Amniotic epithelial cell (primary cell): Measurements from ENCODE around the gene PTPN3.

Experiments used
- DNase-seq: peaks from one replicate; pipeline ENCODE4 v3.0.0-alpha.2; 2010; ENCODE audit warnings: low read depth

Gene PTPN3

GRCh38 chr9:109477258-109478050, 20.7 kb downstream of the PTPN3 start:
- DNase-seq, result no peak

DNA sequence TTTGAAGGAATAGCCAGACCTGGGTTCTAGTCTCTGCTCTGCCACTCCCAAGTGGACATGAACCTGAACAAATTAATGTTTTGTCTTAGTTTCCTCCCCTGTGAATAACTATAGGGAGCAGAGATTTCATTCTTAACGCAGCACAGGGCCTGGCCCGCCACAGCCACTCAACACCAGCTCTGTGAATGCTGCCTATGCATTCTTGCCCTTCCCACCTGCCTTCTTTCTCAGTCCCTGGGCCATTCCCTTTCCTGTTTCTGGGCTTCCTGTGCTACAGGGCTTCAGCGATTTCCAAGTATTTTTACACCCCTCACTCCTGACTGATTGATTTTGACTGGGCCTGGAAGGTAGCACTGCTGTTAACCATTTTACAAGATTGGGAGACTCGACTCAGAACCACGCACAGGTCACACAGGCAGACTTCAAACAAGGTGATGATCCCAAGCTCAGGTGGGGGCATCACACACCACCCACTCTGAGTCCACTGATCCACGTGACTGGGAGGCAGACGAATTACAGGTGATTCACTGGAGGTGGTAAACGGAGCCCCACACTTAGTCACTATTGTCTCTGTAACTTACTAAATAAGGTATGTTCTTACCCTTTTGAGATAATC, 21.4 kb downstream of the PTPN3 start:
- no peak for DNase-seq

DNA sequence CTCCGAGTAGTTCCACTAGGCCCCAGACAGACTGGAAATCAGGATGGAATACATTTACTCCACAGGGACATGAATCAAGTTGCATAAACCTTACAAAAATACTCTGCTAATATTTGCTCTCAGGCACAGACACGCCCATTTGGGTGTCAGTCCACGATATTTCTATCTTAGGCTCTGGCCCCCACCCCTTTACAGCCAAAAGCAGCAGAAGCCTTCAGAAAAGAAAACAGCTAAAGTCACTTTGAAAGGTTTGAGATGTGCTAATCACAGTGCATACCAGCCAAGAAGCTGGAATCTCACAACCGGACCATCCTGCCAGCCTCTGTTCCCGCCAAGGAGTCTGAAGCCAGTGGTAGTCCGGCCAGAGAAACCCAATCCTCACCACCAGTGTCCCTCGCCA, 22.6 kb downstream of the PTPN3 start:
- no peak for DNase-seq

- DNase-seq, result no peak
These were observed 23.2 kb downstream of the PTPN3 start for GRCh38 chr9:109474944-109475343.

- no peak for DNase-seq
These were observed 23.9 kb downstream of the PTPN3 start for GRCh38 chr9:109474170-109474569.

DNA sequence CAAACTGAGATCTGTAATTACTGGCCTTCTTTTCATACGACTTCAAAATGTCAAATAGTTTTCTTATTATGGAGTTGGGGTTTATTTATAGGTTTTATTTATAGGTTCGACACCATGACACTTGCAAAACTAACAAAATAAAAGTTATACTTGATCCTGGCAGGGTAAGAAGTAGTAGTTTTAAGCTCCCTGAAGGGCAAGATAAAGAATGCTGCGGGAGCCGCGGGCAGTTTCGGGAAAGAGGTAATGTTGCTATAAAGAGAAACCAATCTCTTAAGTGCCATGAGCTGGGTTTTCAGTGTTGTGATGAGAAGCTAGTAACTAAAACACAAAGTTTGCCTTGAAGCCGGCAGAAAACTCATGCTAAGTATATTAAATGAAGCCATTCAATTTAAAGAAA, 24.8 kb downstream of the PTPN3 start:
- no peak for DNase-seq

GRCh38 chr9:109471475-109472393, 26.4 kb downstream of the PTPN3 start:
- peak; percentile 21 for DNase-seq

GRCh38 chr9:109469646-109470358, 28.3 kb downstream of the PTPN3 start:
- peak; percentile 72 for DNase-seq

- DNase-seq, result no peak
These were observed 29.2 kb downstream of the PTPN3 start for GRCh38 chr9:109468927-109469326.

DNA sequence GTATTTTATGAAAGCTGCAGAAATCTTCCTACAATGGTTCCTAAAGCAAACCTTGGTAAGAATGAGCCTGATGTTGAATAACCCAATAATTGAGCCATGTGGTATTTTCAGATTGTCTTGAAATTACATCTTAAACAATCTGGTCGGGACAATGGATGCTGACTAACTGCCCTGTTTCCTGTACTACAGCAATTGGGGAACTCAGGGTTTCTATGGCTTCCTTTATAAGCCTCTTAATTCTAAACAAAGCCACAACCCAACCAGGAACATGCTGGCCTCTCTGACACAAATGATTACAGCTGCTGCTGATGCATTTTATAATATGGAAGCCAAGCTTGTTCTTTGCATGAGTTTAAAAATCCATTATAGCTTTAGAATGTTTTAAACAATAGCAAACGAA, 30.2 kb downstream of the PTPN3 start:
- DNase-seq, result no peak

DNA sequence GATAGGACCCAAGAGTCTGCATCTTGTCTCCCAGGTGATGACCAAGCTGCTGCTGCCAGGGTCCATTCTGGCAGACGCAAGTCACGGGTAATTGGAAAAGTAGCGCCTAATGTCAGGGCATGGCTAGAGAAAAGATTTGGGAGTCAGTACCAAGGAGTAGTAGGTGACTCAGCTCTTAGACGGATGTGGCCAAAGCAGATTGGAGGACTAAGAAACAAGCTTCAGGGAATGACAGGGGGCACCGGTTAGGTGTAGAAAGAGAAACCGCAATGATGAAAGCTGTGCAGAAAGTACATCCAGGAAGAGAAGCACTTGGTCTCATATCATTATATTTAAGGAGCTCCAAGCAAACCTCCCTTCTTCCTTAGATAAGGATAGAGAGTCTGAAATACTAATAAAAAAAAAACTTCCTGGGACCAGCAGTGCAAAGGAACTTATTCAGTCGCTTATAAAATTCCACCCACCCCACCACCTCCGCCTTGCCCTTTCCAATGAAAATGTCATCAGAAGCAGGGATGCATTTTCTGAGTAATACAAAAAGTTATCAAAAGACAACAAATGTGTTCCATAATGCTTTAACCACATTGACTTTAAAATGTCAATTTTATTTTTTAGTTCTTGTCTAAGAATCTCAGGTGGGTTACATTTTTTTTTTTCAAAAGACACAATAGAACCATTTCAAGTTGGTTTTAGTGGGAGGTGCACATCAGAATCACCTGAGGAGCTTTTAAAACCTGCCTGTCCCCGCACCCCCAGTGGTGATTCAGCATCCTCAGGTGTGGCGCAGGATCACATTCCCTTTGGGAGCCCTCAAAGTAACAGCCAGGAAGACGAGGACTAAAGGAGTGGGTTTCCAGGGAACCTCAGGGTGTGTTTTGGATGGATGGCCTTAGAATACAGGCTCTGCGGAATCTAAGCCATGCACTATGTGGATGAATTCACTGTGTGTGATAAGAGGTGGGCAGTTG, 31.2 kb downstream of the PTPN3 start:
- no peak for DNase-seq

- DNase-seq, result peak; percentile 54
These were observed 34.0 kb downstream of the PTPN3 start for GRCh38 chr9:109463924-109464625.

GRCh38 chr9:109460576-109460975, 37.5 kb downstream of the PTPN3 start:
- no peak for DNase-seq

GRCh38 chr9:109459423-109459822, 38.7 kb downstream of the PTPN3 start:
- no peak for DNase-seq

DNA sequence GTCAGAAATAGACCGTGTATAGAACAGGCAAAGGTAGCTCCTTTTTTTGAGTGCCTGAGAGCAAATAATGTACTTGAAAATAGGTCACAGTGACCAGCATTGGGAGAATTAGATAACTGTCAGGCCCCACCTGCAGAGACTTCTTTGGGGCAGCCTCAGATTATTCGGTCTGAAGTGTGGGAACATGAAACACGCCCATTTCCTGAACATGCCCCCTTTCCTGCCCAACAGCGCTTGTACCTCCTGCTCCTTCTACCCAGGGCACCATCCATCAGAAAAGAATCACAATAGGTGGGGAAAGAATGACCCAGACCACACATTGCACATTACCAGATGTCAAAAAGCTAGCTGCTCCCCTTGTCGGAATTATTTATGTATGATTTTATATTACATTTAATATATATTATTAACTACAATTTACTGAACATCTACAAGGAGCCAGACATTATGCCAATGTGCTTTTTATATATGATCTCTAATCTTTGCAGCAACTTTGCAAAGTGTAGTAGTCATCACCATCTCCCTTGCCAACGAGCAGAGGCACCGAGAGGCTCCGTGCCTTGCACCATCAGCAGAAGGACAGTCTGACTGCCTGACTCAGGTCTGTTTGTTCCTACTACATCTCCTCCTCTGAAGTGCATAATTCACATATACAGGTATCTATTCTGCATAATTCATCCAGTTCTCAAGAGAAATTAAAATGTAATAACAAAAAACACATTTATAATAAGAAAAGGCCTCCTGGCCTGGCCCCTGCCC, 39.5 kb downstream of the PTPN3 start:
- peak; percentile 79 for DNase-seq

- DNase-seq, result peak; percentile 61
These were observed 41.3 kb downstream of the PTPN3 start for GRCh38 chr9:109456811-109457210.

GRCh38 chr9:109455861-109456260, 42.2 kb downstream of the PTPN3 start:
- DNase-seq, result no peak

GRCh38 chr9:109455391-109455790, 42.7 kb downstream of the PTPN3 start:
- no peak for DNase-seq

DNA sequence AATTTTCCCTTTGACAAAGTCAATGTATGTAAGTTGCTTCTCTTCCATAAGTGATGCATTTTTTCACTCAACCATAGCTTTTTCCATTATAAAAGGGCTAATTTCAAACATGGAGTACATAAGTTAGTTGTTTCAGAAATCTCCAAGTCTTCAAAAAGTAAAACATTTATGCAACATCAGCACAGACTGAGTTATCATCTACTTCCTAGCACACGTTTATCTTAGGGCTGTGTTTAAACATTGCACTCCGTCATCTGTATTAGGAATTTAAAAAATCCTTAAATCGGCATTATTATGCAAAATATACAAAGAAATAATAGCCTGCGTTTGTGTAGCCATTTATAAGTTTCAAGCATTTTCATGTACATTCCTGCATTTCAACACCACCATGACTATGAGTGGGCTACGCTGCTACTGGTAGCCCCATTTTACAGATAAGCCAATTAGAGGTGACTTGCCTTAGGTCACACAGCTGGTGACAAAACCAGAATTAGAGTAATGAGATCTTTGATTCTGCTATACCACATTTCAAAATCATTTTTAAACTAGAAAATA, 43.4 kb downstream of the PTPN3 start:
- no peak for DNase-seq
